ENCODE data around the gene TBC1D30.

The TBC1D30 gene

GRCh38 chr12:64806593-64807460 is 17.6 kb upstream of the TBC1D30 start:
- no peaks in the 10 kb centered on the region for H3K27me3 ChIP-seq (ENCODE audit: control insufficient read depth in 1 of 2, insufficient read depth in 2 of 2, low read length in 2 of 2)

GRCh38 chr12:64808110-64808509 is 16.3 kb upstream of the TBC1D30 start:
- Histone ChIP-seq H3K36me3 (ENCODE audit: insufficient read depth, low read length) (no peaks in the 10 kb centered on the region), H3K27ac (ENCODE audit: low read depth, low read length) (no peak overlapping the region), H3K4me3 (ENCODE audit: low read depth in 1 of 2, low read length in 2 of 2) (no peak overlapping the region), H3K4me1 (ENCODE audit: insufficient read depth, low read length) (no peaks in the 10 kb centered on the region), H3K9ac (ENCODE audit: low read length) (no peak overlapping the region), H3K27me3 (ENCODE audit: control insufficient read depth in 1 of 2, insufficient read depth in 2 of 2, low read length in 2 of 2) (no peaks in the 10 kb centered on the region), H3K9me3 (ENCODE audit: low read length) (no peaks in the 10 kb centered on the region)

More at GRCh38 chr12:64806593-64807460, 17.6 kb upstream of the TBC1D30 start:
- no peaks in the 10 kb centered on the region for H3K36me3 ChIP-seq (ENCODE audit: insufficient read depth, low read length)
- no peak overlapping the region for H3K27ac ChIP-seq (ENCODE audit: low read depth, low read length)
- H3K4me1 ChIP-seq (ENCODE audit: insufficient read depth, low read length), result peaks cover 3% of the 10 kb centered on the region
- H3K9ac ChIP-seq (ENCODE audit: low read length), result no peak overlapping the region
- H3K9me3 ChIP-seq (ENCODE audit: low read length), result no peaks in the 10 kb centered on the region
- no peak overlapping the region for H3K4me3 ChIP-seq (ENCODE audit: low read depth in 1 of 2, low read length in 2 of 2)

- Histone ChIP-seq H3K9ac (ENCODE audit: low read length) (no peak overlapping the region), H3K27me3 (ENCODE audit: control insufficient read depth in 1 of 2, insufficient read depth in 2 of 2, low read length in 2 of 2) (no peaks in the 10 kb centered on the region), H3K9me3 (ENCODE audit: low read length) (no peaks in the 10 kb centered on the region), H3K4me3 (ENCODE audit: low read depth in 1 of 2, low read length in 2 of 2) (no peak overlapping the region), H3K36me3 (ENCODE audit: insufficient read depth, low read length) (no peaks in the 10 kb centered on the region), H3K27ac (ENCODE audit: low read depth, low read length) (no peak overlapping the region), H3K4me1 (ENCODE audit: insufficient read depth, low read length) (no peaks in the 10 kb centered on the region)
These were observed 13.6 kb upstream of the TBC1D30 start for GRCh38 chr12:64810831-64811230.

- H3K27me3 ChIP-seq (ENCODE audit: control insufficient read depth in 1 of 2, insufficient read depth in 2 of 2, low read length in 2 of 2), result no peaks in the 10 kb centered on the region
- no peaks in the 10 kb centered on the region for H3K9me3 ChIP-seq (ENCODE audit: low read length)
These were observed 10.7 kb upstream of the TBC1D30 start for GRCh38 chr12:64813723-64814122.

GRCh38 chr12:64814432-64814831 is 10.0 kb upstream of the TBC1D30 start:
- Histone ChIP-seq H3K4me1 (ENCODE audit: insufficient read depth, low read length) (no peaks in the 10 kb centered on the region), H3K27me3 (ENCODE audit: control insufficient read depth in 1 of 2, insufficient read depth in 2 of 2, low read length in 2 of 2) (no peaks in the 10 kb centered on the region), H3K36me3 (ENCODE audit: insufficient read depth, low read length) (no peaks in the 10 kb centered on the region), H3K4me3 (ENCODE audit: low read depth in 1 of 2, low read length in 2 of 2) (no peak overlapping the region), H3K9me3 (ENCODE audit: low read length) (no peaks in the 10 kb centered on the region), H3K9ac (ENCODE audit: low read length) (no peak overlapping the region), H3K27ac (ENCODE audit: low read depth, low read length) (no peak overlapping the region)

More at GRCh38 chr12:64813723-64814122, 10.7 kb upstream of the TBC1D30 start:
- Histone ChIP-seq H3K36me3 (ENCODE audit: insufficient read depth, low read length) (no peaks in the 10 kb centered on the region), H3K4me1 (ENCODE audit: insufficient read depth, low read length) (no peaks in the 10 kb centered on the region), H3K9ac (ENCODE audit: low read length) (no peak overlapping the region), H3K4me3 (ENCODE audit: low read depth in 1 of 2, low read length in 2 of 2) (no peak overlapping the region), H3K27ac (ENCODE audit: low read depth, low read length) (no peak overlapping the region)

GRCh38 chr12:64819816-64820402 is 4.5 kb upstream of the TBC1D30 start:
- Histone ChIP-seq H3K27ac (ENCODE audit: low read depth, low read length) (no peak overlapping the region), H3K4me3 (ENCODE audit: low read depth in 1 of 2, low read length in 2 of 2) (no peak overlapping the region), H3K27me3 (ENCODE audit: control insufficient read depth in 1 of 2, insufficient read depth in 2 of 2, low read length in 2 of 2) (peaks cover 0 to 6% of the 10 kb centered on the region in 2 donors), H3K4me1 (ENCODE audit: insufficient read depth, low read length) (peaks cover under 1% of the 10 kb centered on the region), H3K36me3 (ENCODE audit: insufficient read depth, low read length) (no peaks in the 10 kb centered on the region), H3K9ac (ENCODE audit: low read length) (no peak overlapping the region), H3K9me3 (ENCODE audit: low read length) (peaks cover 5% of the 10 kb centered on the region)

GRCh38 chr12:64820593-64820992 is 3.9 kb upstream of the TBC1D30 start:
- peaks cover 5 to 12% of the 10 kb centered on the region in 2 donors for H3K27me3 ChIP-seq (ENCODE audit: control insufficient read depth in 1 of 2, insufficient read depth in 2 of 2, low read length in 2 of 2)
- peaks cover 7% of the 10 kb centered on the region for H3K4me1 ChIP-seq (ENCODE audit: insufficient read depth, low read length)
- no peak overlapping the region for H3K4me3 ChIP-seq (ENCODE audit: low read depth in 1 of 2, low read length in 2 of 2)
- H3K36me3 ChIP-seq (ENCODE audit: insufficient read depth, low read length), result no peaks in the 10 kb centered on the region
- peaks cover 5% of the 10 kb centered on the region for H3K9me3 ChIP-seq (ENCODE audit: low read length)
- no peak overlapping the region for H3K9ac ChIP-seq (ENCODE audit: low read length)
- no peak overlapping the region for H3K27ac ChIP-seq (ENCODE audit: low read depth, low read length)

- Histone ChIP-seq H3K4me1 (ENCODE audit: insufficient read depth, low read length) (peaks cover 13% of the 10 kb centered on the region), H3K9me3 (ENCODE audit: low read length) (peaks cover 5% of the 10 kb centered on the region), H3K9ac (ENCODE audit: low read length) (no peak overlapping the region), H3K27me3 (ENCODE audit: control insufficient read depth in 1 of 2, insufficient read depth in 2 of 2, low read length in 2 of 2) (peaks cover 11 to 18% of the 10 kb centered on the region in 2 donors), H3K27ac (ENCODE audit: low read depth, low read length) (no peak overlapping the region), H3K4me3 (ENCODE audit: low read depth in 1 of 2, low read length in 2 of 2) (no peak overlapping the region), H3K36me3 (ENCODE audit: insufficient read depth, low read length) (no peaks in the 10 kb centered on the region)
These were observed 3.3 kb upstream of the TBC1D30 start for GRCh38 chr12:64821116-64821630.

GRCh38 chr12:64824130-64824499 is 332 bp upstream of the TBC1D30 start:
- Histone ChIP-seq H3K36me3 (ENCODE audit: insufficient read depth, low read length) (no peaks in the 10 kb centered on the region), H3K27me3 (ENCODE audit: control insufficient read depth in 1 of 2, insufficient read depth in 2 of 2, low read length in 2 of 2) (peaks cover 36 to 40% of the 10 kb centered on the region in 2 donors), H3K9me3 (ENCODE audit: low read length) (peaks cover 5% of the 10 kb centered on the region), H3K4me3 (ENCODE audit: low read depth in 1 of 2, low read length in 2 of 2) (peak overlapping the region; percentile 49), H3K9ac (ENCODE audit: low read length) (no peak overlapping the region), H3K4me1 (ENCODE audit: insufficient read depth, low read length) (peaks cover 19% of the 10 kb centered on the region), H3K27ac (ENCODE audit: low read depth, low read length) (no peak overlapping the region)

- Histone ChIP-seq H3K9me3 (ENCODE audit: low read length) (peaks cover 5% of the 10 kb centered on the region), H3K27me3 (ENCODE audit: control insufficient read depth in 1 of 2, insufficient read depth in 2 of 2, low read length in 2 of 2) (peaks cover 37 to 40% of the 10 kb centered on the region in 2 donors), H3K4me1 (ENCODE audit: insufficient read depth, low read length) (peaks cover 19% of the 10 kb centered on the region), H3K27ac (ENCODE audit: low read depth, low read length) (no peak overlapping the region), H3K36me3 (ENCODE audit: insufficient read depth, low read length) (no peaks in the 10 kb centered on the region), H3K9ac (ENCODE audit: low read length) (no peak overlapping the region), H3K4me3 (ENCODE audit: low read depth in 1 of 2, low read length in 2 of 2) (peak overlapping the region; percentile 49)
These were observed 935 bp downstream of the TBC1D30 start for GRCh38 chr12:64825143-64826021.

- Histone ChIP-seq H3K4me3 (ENCODE audit: low read depth in 1 of 2, low read length in 2 of 2) (peak overlapping the region in 1 of 2 donors; percentile 14), H3K27me3 (ENCODE audit: control insufficient read depth in 1 of 2, insufficient read depth in 2 of 2, low read length in 2 of 2) (peaks cover 37 to 40% of the 10 kb centered on the region in 2 donors)
These were observed 1.8 kb downstream of the TBC1D30 start for GRCh38 chr12:64826234-64826633.

More at GRCh38 chr12:64826234-64826633, 1.8 kb downstream of the TBC1D30 start:
- Histone ChIP-seq H3K9ac (ENCODE audit: low read length) (no peak overlapping the region), H3K36me3 (ENCODE audit: insufficient read depth, low read length) (no peaks in the 10 kb centered on the region), H3K9me3 (ENCODE audit: low read length) (peaks cover 5% of the 10 kb centered on the region), H3K4me1 (ENCODE audit: insufficient read depth, low read length) (peaks cover 19% of the 10 kb centered on the region), H3K27ac (ENCODE audit: low read depth, low read length) (no peak overlapping the region)

All from muscle layer of colon (tissue), 2 donors.